ENCODE results near the gene NBEA. TPM values are rescaled to one million over a fixed set of nuclear protein-coding genes. Genes with fewer than 3 reads are reported as not detected.

NBEA gene
- total and polyA plus RNA-seq, 8 donors: 5.9 to 14.1 (median 11.3) TPM

GRCh38 chr13:35127466-35127865 is 185.4 kb downstream of the NBEA start:
- Histone ChIP-seq H3K27me3 (no peaks in the 10 kb centered on the region), H3K4me1 (no peaks in the 10 kb centered on the region), H3K36me3 (no peaks in the 10 kb centered on the region), H3K9me3 (no peaks in the 10 kb centered on the region), H3K27ac (no peak overlapping the region), H3K4me3 (no peak overlapping the region)
- intact Hi-C loops (cut with DNase I): no loop called here
- TF ChIP-seq, protein P1, sequence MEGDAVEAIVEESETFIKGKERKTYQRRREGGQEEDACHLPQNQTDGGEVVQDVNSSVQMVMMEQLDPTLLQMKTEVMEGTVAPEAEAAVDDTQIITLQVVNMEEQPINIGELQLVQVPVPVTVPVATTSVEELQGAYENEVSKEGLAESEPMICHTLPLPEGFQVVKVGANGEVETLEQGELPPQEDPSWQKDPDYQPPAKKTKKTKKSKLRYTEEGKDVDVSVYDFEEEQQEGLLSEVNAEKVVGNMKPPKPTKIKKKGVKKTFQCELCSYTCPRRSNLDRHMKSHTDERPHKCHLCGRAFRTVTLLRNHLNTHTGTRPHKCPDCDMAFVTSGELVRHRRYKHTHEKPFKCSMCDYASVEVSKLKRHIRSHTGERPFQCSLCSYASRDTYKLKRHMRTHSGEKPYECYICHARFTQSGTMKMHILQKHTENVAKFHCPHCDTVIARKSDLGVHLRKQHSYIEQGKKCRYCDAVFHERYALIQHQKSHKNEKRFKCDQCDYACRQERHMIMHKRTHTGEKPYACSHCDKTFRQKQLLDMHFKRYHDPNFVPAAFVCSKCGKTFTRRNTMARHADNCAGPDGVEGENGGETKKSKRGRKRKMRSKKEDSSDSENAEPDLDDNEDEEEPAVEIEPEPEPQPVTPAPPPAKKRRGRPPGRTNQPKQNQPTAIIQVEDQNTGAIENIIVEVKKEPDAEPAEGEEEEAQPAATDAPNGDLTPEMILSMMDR (IDR thresholded peaks at IDR 0.05): no peak
- ATAC-seq: no peak
- DNase-seq: no peak

- ATAC-seq: no peak
- no peaks in the 10 kb centered on the region for H3K36me3 ChIP-seq
- TF ChIP-seq, protein P1 (IDR thresholded peaks at IDR 0.05): no peak
- no peaks in the 10 kb centered on the region for H3K27me3 ChIP-seq
- intact Hi-C loops (cut with DNase I): no loop called here
- H3K4me3 ChIP-seq: no peak overlapping the region
- H3K9me3 ChIP-seq: no peaks in the 10 kb centered on the region
- H3K27ac ChIP-seq: no peak overlapping the region
- H3K4me1 ChIP-seq: no peaks in the 10 kb centered on the region
- DNase-seq: no peak
Observed at GRCh38 chr13:35129500-35129899, 187.4 kb downstream of the NBEA start.

GRCh38 chr13:35131471-35131870 is 189.4 kb downstream of the NBEA start:
- Histone ChIP-seq H3K4me3 (no peak overlapping the region), H3K9me3 (no peaks in the 10 kb centered on the region), H3K27me3 (no peaks in the 10 kb centered on the region), H3K4me1 (no peaks in the 10 kb centered on the region), H3K36me3 (no peaks in the 10 kb centered on the region), H3K27ac (no peak overlapping the region)
- DNase-seq (no peak), ATAC-seq (no peak)
- TF ChIP-seq, protein P1 (IDR thresholded peaks at IDR 0.05): no peak
- intact Hi-C loops (cut with DNase I): no loop called here

DNA sequence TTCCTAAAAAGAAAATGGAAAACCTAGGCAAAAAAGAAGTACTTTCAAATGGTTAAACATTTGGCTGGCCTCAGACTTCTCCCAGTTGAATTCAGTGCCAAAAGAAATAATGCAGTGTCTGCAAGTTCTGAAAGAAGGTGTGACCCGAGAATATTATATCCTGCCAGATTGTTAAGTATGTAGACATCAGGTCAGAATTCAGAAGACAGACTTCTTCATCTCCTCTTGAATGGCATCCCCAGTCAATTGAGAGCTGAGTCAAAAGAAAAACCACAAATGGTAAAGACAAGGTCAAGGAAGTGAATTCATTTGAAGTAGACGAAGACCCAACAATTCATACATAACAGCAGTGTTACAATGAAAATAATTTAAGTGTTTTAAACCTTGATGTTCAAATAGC is 194.5 kb downstream of the NBEA start:
- H3K4me1 ChIP-seq: no peaks in the 10 kb centered on the region
- intact Hi-C loops (cut with DNase I): no loop called here
- no peak for ATAC-seq
- no peak for DNase-seq
- H3K27ac ChIP-seq: no peak overlapping the region
- H3K9me3 ChIP-seq: no peaks in the 10 kb centered on the region
- no peak overlapping the region for H3K4me3 ChIP-seq
- TF ChIP-seq, protein P1 (IDR thresholded peaks at IDR 0.05): no peak
- no peaks in the 10 kb centered on the region for H3K27me3 ChIP-seq
- no peaks in the 10 kb centered on the region for H3K36me3 ChIP-seq

- DNase-seq (no peak), ATAC-seq (no peak)
- no peaks in the 10 kb centered on the region for H3K36me3 ChIP-seq
- TF ChIP-seq, protein P1 (IDR thresholded peaks at IDR 0.05): no peak
- no peak overlapping the region for H3K27ac ChIP-seq
- intact Hi-C loops (cut with DNase I): no loop called here
- H3K4me1 ChIP-seq: peaks cover 0 to 5% of the 10 kb centered on the region in 2 donors
- H3K4me3 ChIP-seq: no peak overlapping the region
- H3K9me3 ChIP-seq: no peaks in the 10 kb centered on the region
- no peaks in the 10 kb centered on the region for H3K27me3 ChIP-seq
Observed at GRCh38 chr13:35139591-35139990, 197.5 kb downstream of the NBEA start.
